ENCODE measurements around the gene FN1.

Gene FN1

GRCh38 chr2:215365184-215365658, 70.6 kb downstream of the FN1 start:
- Histone ChIP-seq H3K36me3 (ENCODE audit: insufficient read depth, low read length) (no peaks in the 10 kb centered on the region), H3K4me3 (ENCODE audit: low read length, poor library complexity, severe bottlenecking) (no peak overlapping the region), H3K79me2 (ENCODE audit: insufficient read depth, low read length) (no peaks in the 10 kb centered on the region), H4K20me1 (ENCODE audit: insufficient read depth, low read length, poor library complexity, severe bottlenecking) (no peaks in the 10 kb centered on the region), H3K9ac (ENCODE audit: low read depth, low read length, poor library complexity, severe bottlenecking) (no peak overlapping the region), H3K9me3 (ENCODE audit: insufficient read depth, low read depth, low read length) (no peaks in the 10 kb centered on the region), H3F3A (ENCODE audit: low read depth) (no peaks in the 10 kb centered on the region), H3K9me2 (replicated peaks; ENCODE audit: low read depth, low read length) (no peaks in the 10 kb centered on the region), H3K27me3 (ENCODE audit: insufficient read depth, low read length, poor library complexity, severe bottlenecking) (no peaks in the 10 kb centered on the region), H3K4me1 (ENCODE audit: insufficient read depth, low read length, poor library complexity, severe bottlenecking) (no peaks in the 10 kb centered on the region), H3K4me2 (ENCODE audit: low read depth, low read length, poor library complexity, severe bottlenecking) (no peak overlapping the region), H2AFZ (ENCODE audit: low read length) (no peak overlapping the region)
- no peak for TF ChIP-seq EZH2phosphoT487 (IDR thresholded peaks at IDR 0.05; ENCODE audit: borderline replicate concordance)
- TF ChIP-seq, protein P1, sequence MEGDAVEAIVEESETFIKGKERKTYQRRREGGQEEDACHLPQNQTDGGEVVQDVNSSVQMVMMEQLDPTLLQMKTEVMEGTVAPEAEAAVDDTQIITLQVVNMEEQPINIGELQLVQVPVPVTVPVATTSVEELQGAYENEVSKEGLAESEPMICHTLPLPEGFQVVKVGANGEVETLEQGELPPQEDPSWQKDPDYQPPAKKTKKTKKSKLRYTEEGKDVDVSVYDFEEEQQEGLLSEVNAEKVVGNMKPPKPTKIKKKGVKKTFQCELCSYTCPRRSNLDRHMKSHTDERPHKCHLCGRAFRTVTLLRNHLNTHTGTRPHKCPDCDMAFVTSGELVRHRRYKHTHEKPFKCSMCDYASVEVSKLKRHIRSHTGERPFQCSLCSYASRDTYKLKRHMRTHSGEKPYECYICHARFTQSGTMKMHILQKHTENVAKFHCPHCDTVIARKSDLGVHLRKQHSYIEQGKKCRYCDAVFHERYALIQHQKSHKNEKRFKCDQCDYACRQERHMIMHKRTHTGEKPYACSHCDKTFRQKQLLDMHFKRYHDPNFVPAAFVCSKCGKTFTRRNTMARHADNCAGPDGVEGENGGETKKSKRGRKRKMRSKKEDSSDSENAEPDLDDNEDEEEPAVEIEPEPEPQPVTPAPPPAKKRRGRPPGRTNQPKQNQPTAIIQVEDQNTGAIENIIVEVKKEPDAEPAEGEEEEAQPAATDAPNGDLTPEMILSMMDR (conservative IDR thresholded peaks at IDR 0.05; ENCODE audit: low read length): no peak

- H3K36me3 ChIP-seq (ENCODE audit: insufficient read depth, low read length): no peaks in the 10 kb centered on the region
- H4K20me1 ChIP-seq (ENCODE audit: insufficient read depth, low read length, poor library complexity, severe bottlenecking): no peaks in the 10 kb centered on the region
- no peaks in the 10 kb centered on the region for H3F3A ChIP-seq (ENCODE audit: low read depth)
These were observed 71.4 kb downstream of the FN1 start for GRCh38 chr2:215364157-215365155.

GRCh38 chr2:215363461-215364156, 72.3 kb downstream of the FN1 start:
- H3K9me2 ChIP-seq (replicated peaks; ENCODE audit: low read depth, low read length): no peaks in the 10 kb centered on the region
- H4K20me1 ChIP-seq (ENCODE audit: insufficient read depth, low read length, poor library complexity, severe bottlenecking): no peaks in the 10 kb centered on the region
- no peak for TF ChIP-seq EZH2phosphoT487 (IDR thresholded peaks at IDR 0.05; ENCODE audit: borderline replicate concordance)
- TF ChIP-seq, protein P1 (conservative IDR thresholded peaks at IDR 0.05; ENCODE audit: low read length): no peak
- H3K27me3 ChIP-seq (ENCODE audit: insufficient read depth, low read length, poor library complexity, severe bottlenecking): no peaks in the 10 kb centered on the region
- H3K4me3 ChIP-seq (ENCODE audit: low read length, poor library complexity, severe bottlenecking): no peak overlapping the region
- H3F3A ChIP-seq (ENCODE audit: low read depth): no peaks in the 10 kb centered on the region
- no peak overlapping the region for H2AFZ ChIP-seq (ENCODE audit: low read length)
- no peaks in the 10 kb centered on the region for H3K79me2 ChIP-seq (ENCODE audit: insufficient read depth, low read length)
- H3K9me3 ChIP-seq (ENCODE audit: insufficient read depth, low read depth, low read length): no peaks in the 10 kb centered on the region
- no peaks in the 10 kb centered on the region for H3K36me3 ChIP-seq (ENCODE audit: insufficient read depth, low read length)
- no peak overlapping the region for H3K9ac ChIP-seq (ENCODE audit: low read depth, low read length, poor library complexity, severe bottlenecking)
- no peaks in the 10 kb centered on the region for H3K4me1 ChIP-seq (ENCODE audit: insufficient read depth, low read length, poor library complexity, severe bottlenecking)
- no peak overlapping the region for H3K4me2 ChIP-seq (ENCODE audit: low read depth, low read length, poor library complexity, severe bottlenecking)

More at GRCh38 chr2:215364157-215365155, 71.4 kb downstream of the FN1 start:
- no peak overlapping the region for H2AFZ ChIP-seq (ENCODE audit: low read length)
- H3K9ac ChIP-seq (ENCODE audit: low read depth, low read length, poor library complexity, severe bottlenecking): no peak overlapping the region
- no peaks in the 10 kb centered on the region for H3K4me1 ChIP-seq (ENCODE audit: insufficient read depth, low read length, poor library complexity, severe bottlenecking)
- H3K27me3 ChIP-seq (ENCODE audit: insufficient read depth, low read length, poor library complexity, severe bottlenecking): no peaks in the 10 kb centered on the region
- peak overlapping the region; percentile 3 for H3K4me2 ChIP-seq (ENCODE audit: low read depth, low read length, poor library complexity, severe bottlenecking)
- no peaks in the 10 kb centered on the region for H3K9me3 ChIP-seq (ENCODE audit: insufficient read depth, low read depth, low read length)
- H3K9me2 ChIP-seq (replicated peaks; ENCODE audit: low read depth, low read length): no peaks in the 10 kb centered on the region
- no peaks in the 10 kb centered on the region for H3K79me2 ChIP-seq (ENCODE audit: insufficient read depth, low read length)
- TF ChIP-seq EZH2phosphoT487 (IDR thresholded peaks at IDR 0.05; ENCODE audit: borderline replicate concordance): no peak
- no peak overlapping the region for H3K4me3 ChIP-seq (ENCODE audit: low read length, poor library complexity, severe bottlenecking)
